ENCODE data around the gene TBC1D12.
"Not testable (repeated sequence)": the region's sequence is repeated elsewhere in the genome, so short reads cannot be mapped to it uniquely, and the experiment has no call there.

Gene TBC1D12

GRCh38 chr10:94402204-94402842 lies at the start of gene TBC1D12:
TBC1D12 (plus strand) TSS chr10:94402541; CDS start chr10:94402614, 73 bp downstream.
- peak; percentile 82 for DNase-seq

DNA sequence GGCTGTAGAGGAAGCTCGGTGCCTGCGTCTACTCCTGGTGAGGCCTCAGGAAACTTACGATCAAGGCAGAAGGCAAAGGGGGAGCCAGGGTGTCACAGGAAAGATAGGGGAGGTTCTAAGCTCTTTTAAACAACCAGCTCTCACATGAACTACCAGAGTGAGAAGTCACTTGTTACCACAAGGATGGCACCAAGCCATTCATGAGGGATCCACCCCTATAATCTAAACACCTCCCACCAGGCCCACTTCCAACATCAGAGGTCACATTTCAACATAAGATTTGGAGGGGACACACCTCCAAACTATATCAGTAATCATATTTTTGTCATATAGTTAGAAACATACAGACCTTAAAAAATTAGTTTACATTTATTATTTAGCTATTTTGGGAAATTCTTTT lies 49.0 kb upstream of the TBC1D12 start:
- DNase-seq: no peak

DNA sequence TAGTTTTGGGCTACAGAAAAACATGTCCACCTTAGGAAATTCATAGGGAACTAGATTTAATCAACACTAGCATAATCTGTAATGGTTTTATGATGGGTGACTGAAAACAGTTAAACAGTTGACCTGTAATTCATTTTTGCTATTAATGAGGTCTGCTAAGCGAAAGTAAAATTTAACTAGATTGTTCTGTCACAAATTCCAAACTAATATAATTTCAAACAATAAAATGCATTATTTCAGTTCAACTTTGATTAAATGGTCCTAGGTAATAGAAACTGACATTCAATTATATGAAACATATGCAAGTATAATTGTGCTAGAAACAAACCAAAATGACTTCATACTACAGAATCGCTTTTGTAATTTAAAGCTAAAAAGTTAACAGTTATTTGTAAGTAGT lies 46.5 kb upstream of the TBC1D12 start:
- no peak for DNase-seq

DNA sequence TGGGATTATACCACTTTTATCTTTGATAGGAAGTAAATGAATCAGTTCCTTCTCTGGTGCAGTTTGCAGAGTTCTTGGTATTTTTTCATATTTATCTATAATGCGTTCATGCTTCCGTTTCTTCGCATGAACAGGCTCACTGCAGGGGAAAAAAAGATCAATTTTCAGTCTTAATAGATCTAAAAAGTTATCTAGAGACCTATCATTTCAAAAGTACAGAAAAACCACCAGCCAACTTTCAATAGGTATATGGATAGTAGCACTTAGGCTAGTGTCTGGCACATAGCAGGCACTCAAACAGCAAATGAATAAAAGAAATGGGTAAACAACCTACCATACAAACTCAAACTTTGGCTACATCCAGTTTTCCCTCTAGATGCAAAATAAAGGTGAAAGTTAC lies 45.1 kb upstream of the TBC1D12 start:
- no peak for DNase-seq

DNA sequence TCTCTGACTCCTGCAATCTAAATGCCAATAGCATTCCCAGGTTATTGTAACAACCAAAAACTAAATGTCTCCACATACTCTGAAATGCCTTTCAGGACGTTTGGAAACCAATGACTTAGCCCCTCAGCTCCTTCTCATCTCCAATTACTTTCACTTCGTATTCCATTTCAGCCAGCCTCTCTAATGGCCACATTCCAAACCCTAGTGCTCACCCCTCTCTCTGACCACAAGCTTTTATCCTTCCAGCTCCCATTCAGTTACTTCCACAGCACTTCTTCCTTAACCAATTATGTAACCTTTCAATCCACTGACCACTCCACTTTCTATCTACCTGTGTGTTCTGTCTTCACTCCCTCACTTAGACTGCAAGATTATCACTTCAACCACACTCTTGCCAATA lies 43.9 kb upstream of the TBC1D12 start:
- DNase-seq: no peak

GRCh38 chr10:94361171-94361794 lies 41.1 kb upstream of the TBC1D12 start:
- DNase-seq: no peak

GRCh38 chr10:94362360-94363250 lies 39.7 kb upstream of the TBC1D12 start, which contains the start of gene NOC3L:
NOC3L (minus strand) TSS chr10:94362939; CDS start chr10:94362838, 101 bp downstream.
- peak; percentile 86 for DNase-seq

DNA sequence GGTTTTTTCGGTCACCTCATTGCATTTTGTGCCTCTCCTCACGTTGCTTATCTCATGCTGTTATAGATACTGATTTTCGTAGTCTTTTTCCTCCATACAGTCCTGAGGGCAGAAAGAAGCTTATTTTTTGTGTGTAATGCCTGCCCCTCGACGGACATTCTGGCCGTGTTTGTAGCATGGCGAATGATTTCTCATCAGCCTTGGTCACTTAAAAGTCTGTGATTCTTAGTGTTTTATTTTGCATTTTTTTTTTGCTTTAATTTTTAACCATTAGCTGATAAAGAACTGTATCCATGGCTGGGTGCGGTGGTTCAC lies 39.1 kb upstream of the TBC1D12 start:
- DNase-seq: no peak

DNA sequence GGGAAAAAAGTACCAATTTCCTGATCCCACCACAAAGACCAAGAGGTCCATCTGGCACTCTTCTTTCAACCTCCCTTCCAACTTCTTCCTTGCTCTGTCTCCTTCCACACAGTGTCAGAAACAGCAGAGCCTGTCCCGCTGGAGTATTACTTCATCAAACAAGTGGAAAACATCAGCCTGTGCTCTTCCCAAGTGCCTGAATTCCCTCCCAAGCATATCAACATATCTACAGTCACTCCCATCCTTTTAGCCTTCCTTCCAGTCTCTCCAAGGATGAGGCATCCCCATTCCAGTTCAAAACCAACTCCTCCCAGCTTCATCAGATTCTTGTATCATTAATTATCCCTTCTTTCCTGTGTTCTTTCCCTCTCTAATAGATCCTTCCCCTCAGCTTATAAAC lies 37.9 kb upstream of the TBC1D12 start:
- DNase-seq: no peak

- DNase-seq: no peak
These were observed 36.0 kb upstream of the TBC1D12 start for GRCh38 chr10:94366382-94366781.

DNA sequence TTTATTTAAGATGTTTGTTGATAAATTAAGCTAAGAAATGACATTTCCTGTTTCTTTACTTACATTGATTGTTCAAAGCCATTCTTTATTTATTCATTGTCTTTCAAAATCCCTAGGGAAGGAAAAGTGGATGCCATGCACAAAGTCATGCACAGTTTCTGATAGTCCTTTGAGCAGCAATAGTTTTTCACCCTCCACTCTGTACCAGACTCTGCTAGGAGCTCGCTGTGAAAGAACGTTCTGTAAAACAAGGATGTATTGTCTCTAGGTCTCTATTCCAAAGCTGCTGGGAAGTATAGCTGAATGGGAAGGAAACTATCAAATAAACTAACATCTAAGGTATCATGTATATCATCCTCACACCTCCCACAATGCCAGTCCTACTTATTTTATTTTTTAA lies 31.8 kb upstream of the TBC1D12 start:
- no peak for DNase-seq

DNA sequence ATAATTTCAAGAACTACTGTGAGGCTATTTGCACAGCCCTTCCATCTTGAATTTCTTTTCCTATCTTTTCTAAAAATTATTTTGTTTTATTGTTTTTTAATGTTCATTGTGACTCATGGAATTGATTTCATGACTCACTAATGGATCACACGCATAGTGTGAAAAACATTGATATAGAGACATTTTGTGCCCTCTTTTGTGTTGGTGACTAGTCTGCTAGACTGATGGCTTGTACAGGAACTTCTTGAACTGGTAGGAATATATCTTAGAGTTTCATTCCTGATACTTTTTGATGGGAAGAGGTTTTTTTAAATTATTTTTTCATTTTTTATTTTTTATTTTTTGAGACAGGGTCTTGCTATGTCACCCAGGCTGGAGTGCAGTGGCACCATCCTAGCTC lies 27.0 kb upstream of the TBC1D12 start:
- no peak for DNase-seq

DNA sequence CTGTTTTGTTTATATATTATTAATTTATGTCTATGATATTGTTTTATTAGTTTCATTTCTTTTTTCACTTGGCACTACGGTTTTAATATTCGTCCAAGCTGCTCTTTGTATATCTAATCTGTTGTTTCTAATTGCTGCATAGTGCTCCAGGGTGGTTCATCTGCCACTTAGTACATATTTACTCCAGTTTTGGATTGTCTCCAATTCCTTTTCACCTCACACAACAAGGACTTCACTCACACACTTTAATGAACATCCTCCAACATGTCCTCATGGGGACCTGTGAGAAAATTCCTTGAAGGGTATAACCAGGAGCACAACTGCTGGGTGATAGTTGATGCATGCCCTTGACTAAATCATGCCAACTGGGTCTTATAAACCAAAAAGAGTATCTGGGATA lies 25.5 kb upstream of the TBC1D12 start:
- no peak for DNase-seq

GRCh38 chr10:94383530-94383929 lies 18.8 kb upstream of the TBC1D12 start:
- no peak for DNase-seq

- DNase-seq: not testable (repeated sequence)
These were observed 16.6 kb upstream of the TBC1D12 start for GRCh38 chr10:94385733-94386132.

GRCh38 chr10:94392117-94392516 lies 10.2 kb upstream of the TBC1D12 start:
- not testable (repeated sequence) for DNase-seq

GRCh38 chr10:94397549-94398370 lies 4.6 kb upstream of the TBC1D12 start:
- DNase-seq: no peak

GRCh38 chr10:94398762-94399161 lies 3.6 kb upstream of the TBC1D12 start:
- DNase-seq: no peak

- no peak for DNase-seq
These were observed 570 bp downstream of the TBC1D12 start for GRCh38 chr10:94402843-94403379.

DNA sequence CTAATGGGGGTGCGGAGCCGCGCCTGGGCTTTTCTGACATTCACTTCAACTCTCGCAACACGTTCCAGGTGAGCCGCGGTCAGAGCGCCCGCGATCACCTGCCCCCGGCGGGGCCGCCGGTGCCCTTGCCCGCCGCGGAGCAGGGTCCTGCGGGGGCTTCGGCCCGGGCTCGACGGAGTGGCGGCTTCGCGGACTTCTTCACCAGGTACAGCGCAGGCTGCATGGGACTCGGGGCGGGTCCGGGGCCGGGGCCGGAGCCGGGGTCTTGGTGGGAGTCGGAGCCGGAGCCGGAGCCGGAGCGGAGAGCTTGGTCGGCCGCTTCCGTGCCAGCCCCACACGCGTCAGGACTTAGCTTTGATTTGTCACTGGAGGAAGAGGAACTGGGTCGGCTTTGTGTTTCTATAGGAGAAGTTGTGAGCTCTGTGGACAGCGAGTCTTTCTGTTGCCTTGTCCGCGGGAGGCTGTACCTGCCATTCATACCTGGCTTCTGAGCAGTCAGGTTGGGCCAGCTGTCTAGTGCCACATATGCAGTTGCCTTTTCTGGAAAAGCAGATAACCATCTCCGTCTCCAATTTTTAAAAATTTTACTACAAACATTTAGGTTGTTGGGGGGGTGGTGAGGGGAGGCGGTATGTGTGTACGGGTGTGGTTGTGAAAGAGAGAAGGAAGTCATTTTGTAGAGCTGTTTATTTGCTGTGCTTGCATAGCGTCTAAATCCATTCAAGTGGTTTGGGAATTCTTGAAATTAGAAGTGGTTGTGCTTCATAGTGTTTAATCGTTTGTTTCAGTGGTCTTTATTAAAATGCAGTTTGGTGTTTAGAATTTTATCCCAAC lies 1.3 kb downstream of the TBC1D12 start:
- DNase-seq: peak; percentile 10

DNA sequence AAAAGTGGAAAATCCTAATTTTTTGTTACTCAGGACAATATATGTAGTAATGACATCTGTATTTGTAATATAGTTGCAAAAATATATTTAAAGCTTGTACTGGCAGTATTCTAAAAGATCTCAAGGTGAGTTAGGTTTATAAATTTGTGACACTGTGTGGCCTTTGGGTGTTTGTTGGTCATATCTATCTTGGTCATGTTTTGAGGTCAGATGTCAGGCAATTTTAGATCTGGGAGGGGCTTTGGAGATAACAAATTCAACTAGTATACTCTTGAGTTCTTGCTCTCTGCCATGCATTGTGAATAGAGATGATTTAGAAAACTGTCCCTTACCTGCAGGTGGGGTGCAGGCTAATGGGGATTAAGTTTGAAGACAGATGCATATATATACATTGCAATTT lies 3.1 kb downstream of the TBC1D12 start:
- DNase-seq: no peak

GRCh38 chr10:94407668-94408067 lies 5.3 kb downstream of the TBC1D12 start:
- DNase-seq: no peak
